IMR-90 (cell line): ENCODE results near the gene GINS3. TPM values are rescaled to one million over a fixed set of nuclear protein-coding genes. Genes with fewer than 3 reads are reported as not detected.

Experiments
- ATAC-seq: fragments of 200-7000 bp; cut with Tn5 transposase; 2 replicates; pipeline ENCODE4 v1.9.1; 2020; ENCODE audit warnings: low read depth, mild to moderate bottlenecking, moderate library complexity
- BruUV-seq: library from RNA; stranded (reverse); fragments of 400-500 nt; replicated peaks from 2 replicates; lab custom pipeline; 2021; lab: Mats Ljungman, UMichigan
- CTCF ChIA-PET: fragments of 300-600 bp; formaldehyde crosslinking; extraction: SDS; loops from one replicate; lab custom pipeline; 2021; ENCODE audit warnings: antibody characterized with exemption; lab: Yijun Ruan, JAX
- POLR2A ChIA-PET: fragments of 300-600 bp; sonication (Branson Sonifier 250); formaldehyde crosslinking; loops from one replicate; lab custom pipeline; 2022; ENCODE audit warnings: antibody characterized with exemption; ENCODE audit not compliant: unreplicated experiment; lab: Charles Lee
- DNase-seq: peaks from one replicate; pipeline ENCODE4 v3.0.0; 2013
- H2AFZ ChIP-seq: replicated peaks from 2 replicates; pipeline ENCODE3; 2013; ENCODE audit warnings: low read length, mild to moderate bottlenecking; ENCODE audit not compliant: poor library complexity
- H2AK5ac ChIP-seq: 2 replicates; pipeline ENCODE4 v1.6.1; 2013; ENCODE audit warnings: low read depth, low read length, inconsistent platforms
- H2AK9ac ChIP-seq: replicated peaks from 2 replicates; pipeline ENCODE3; 2013; ENCODE audit warnings: mild to moderate bottlenecking, low read depth, low read length, moderate library complexity; ENCODE audit not compliant: poor library complexity
- H2BK120ac ChIP-seq: 2 replicates; pipeline ENCODE4 v1.6.1; 2013; ENCODE audit warnings: low read depth, low read length, inconsistent platforms
- H2BK15ac ChIP-seq: 3 replicates; pipeline ENCODE4 v1.6.1; 2013; ENCODE audit warnings: low read depth, low read length, inconsistent platforms
- H2BK20ac ChIP-seq: 2 replicates; pipeline ENCODE4 v1.6.1; 2013; ENCODE audit warnings: low read depth, mild to moderate bottlenecking, inconsistent platforms, low read length, moderate library complexity
- H2BK5ac ChIP-seq: 2 replicates; pipeline ENCODE4 v1.6.1; 2013; ENCODE audit warnings: mild to moderate bottlenecking, low read depth, low read length, inconsistent platforms; ENCODE audit not compliant: poor library complexity, severe bottlenecking
- H3K14ac ChIP-seq: replicated peaks from 2 replicates; pipeline ENCODE4 v1.6.1; 2013; ENCODE audit warnings: low read depth, low read length, inconsistent platforms
- H3K18ac ChIP-seq: 2 replicates; pipeline ENCODE4 v1.6.1; 2013; ENCODE audit warnings: low read depth, low read length, control low read depth
- H3K23ac ChIP-seq: 2 replicates; pipeline ENCODE4 v1.6.1; 2013; ENCODE audit warnings: low read depth, low read length, inconsistent platforms
- H3K27ac ChIP-seq: 2 replicates; pipeline ENCODE4 v1.5.1; 2013; ENCODE audit warnings: mild to moderate bottlenecking, control low read depth, low read length; ENCODE audit not compliant: insufficient read depth
- H3K27me3 ChIP-seq: 2 replicates; pipeline ENCODE4 v1.6.1; 2013; ENCODE audit warnings: low read length; ENCODE audit not compliant: control insufficient read depth, insufficient read depth
- H3K36me3 ChIP-seq: 2 replicates; pipeline ENCODE4 v1.6.1; 2013; ENCODE audit warnings: low read length, mixed read lengths; ENCODE audit not compliant: control insufficient read depth, insufficient read depth
- H3K4ac ChIP-seq: 2 replicates; pipeline ENCODE4 v1.6.1; 2013; ENCODE audit warnings: low read depth, low read length, inconsistent platforms
- H3K4me1 ChIP-seq: 2 replicates; pipeline ENCODE4 v1.6.1; 2013; ENCODE audit warnings: low read length, mixed read lengths; ENCODE audit not compliant: control insufficient read depth, insufficient read depth
- H3K4me2 ChIP-seq: 2 replicates; pipeline ENCODE4 v1.6.1; 2013; ENCODE audit warnings: low read depth, mild to moderate bottlenecking, control low read depth, low read length, moderate library complexity
- H3K4me3 ChIP-seq: 2 replicates; pipeline ENCODE4 v1.5.1; 2013; ENCODE audit warnings: low read depth, mild to moderate bottlenecking, control low read depth, low read length, moderate library complexity; ENCODE audit not compliant: insufficient read depth
- H3K56ac ChIP-seq: 2 replicates; pipeline ENCODE4 v1.6.1; 2013; ENCODE audit warnings: low read length, inconsistent platforms; ENCODE audit not compliant: insufficient read depth; ENCODE audit errors: extremely low read depth
- H3K79me1 ChIP-seq, 2 experiments: 2 replicates each; pipeline ENCODE4 v1.6.1; 2013; ENCODE audit warnings: low read length in 2 of 2, inconsistent platforms in 1 of 2, low read depth in 1 of 2
- H3K9ac ChIP-seq: 2 replicates; pipeline ENCODE4 v1.6.1; 2013; ENCODE audit warnings: low read depth, low read length, control low read depth
- H3K9me1 ChIP-seq: 2 replicates; pipeline ENCODE4 v1.6.1; 2013; ENCODE audit warnings: low read length, inconsistent platforms; ENCODE audit not compliant: insufficient read depth
- H3K9me3 ChIP-seq: 2 replicates; pipeline ENCODE4 v1.6.1; 2013; ENCODE audit warnings: low read length; ENCODE audit not compliant: control insufficient read depth, insufficient read depth
- H4K20me1 ChIP-seq: 2 replicates; pipeline ENCODE4 v1.6.1; 2013; ENCODE audit warnings: low read length, inconsistent platforms; ENCODE audit not compliant: insufficient read depth
- H4K5ac ChIP-seq: 2 replicates; pipeline ENCODE4 v1.6.1; 2013; ENCODE audit warnings: mild to moderate bottlenecking, low read depth, low read length, control low read depth
- H4K8ac ChIP-seq, 2 experiments: 2 replicates each; pipeline ENCODE4 v1.6.1; 2013; ENCODE audit warnings: low read depth in 2 of 2, low read length in 2 of 2, control low read depth in 1 of 2, inconsistent platforms in 1 of 2
- H4K91ac ChIP-seq: 2 replicates; pipeline ENCODE4 v1.6.1; 2013; ENCODE audit warnings: low read depth, low read length, inconsistent platforms; ENCODE audit not compliant: insufficient read depth
- BHLHE40 ChIP-seq: fragments of 150-350 bp; IDR thresholded peaks from 2 replicates; pipeline ENCODE4 v1.6.1; 2016; ENCODE audit warnings: mild to moderate bottlenecking, low read depth, low read length
- CEBPB ChIP-seq: IDR thresholded peaks from 2 replicates; pipeline ENCODE4 v1.6.1; 2012; ENCODE audit warnings: low read depth, low read length, improper control_type of control experiment
- CHD1 ChIP-seq: IDR thresholded peaks from 2 replicates; pipeline ENCODE4 v1.6.1; 2012; ENCODE audit warnings: low read depth, low read length, improper control_type of control experiment
- FOS ChIP-seq: fragments of 150-350 bp; IDR thresholded peaks from 2 replicates; pipeline ENCODE4 v1.6.1; 2016; ENCODE audit warnings: low read depth, low read length
- MAFK ChIP-seq: IDR thresholded peaks from 2 replicates; pipeline ENCODE4 v1.6.1; 2012; ENCODE audit warnings: low read depth, low read length, improper control_type of control experiment
- MAZ ChIP-seq: IDR thresholded peaks from 2 replicates; pipeline ENCODE4 v1.6.1; 2012; ENCODE audit warnings: low read depth, mild to moderate bottlenecking, low read length, improper control_type of control experiment, moderate library complexity, borderline replicate concordance
- MXI1 ChIP-seq: IDR thresholded peaks from 2 replicates; pipeline ENCODE4 v1.6.1; 2012; ENCODE audit warnings: low read depth, mild to moderate bottlenecking, low read length, moderate library complexity, borderline replicate concordance
- NFE2L2 ChIP-seq: fragments of 150-350 bp; IDR thresholded peaks from 2 replicates; pipeline ENCODE4 v1.6.1; 2016; ENCODE audit warnings: low read depth, mild to moderate bottlenecking, low read length
- POLR2A ChIP-seq: IDR thresholded peaks from 2 replicates; pipeline ENCODE4 v1.6.1; 2012; ENCODE audit warnings: mild to moderate bottlenecking, low read depth, low read length
- RAD21 ChIP-seq: IDR thresholded peaks from 2 replicates; pipeline ENCODE4 v1.6.1; 2012; ENCODE audit warnings: low read length, improper control_type of control experiment
- RCOR1 ChIP-seq: IDR thresholded peaks from 2 replicates; pipeline ENCODE4 v1.6.1; 2012; ENCODE audit warnings: mild to moderate bottlenecking, low read length, improper control_type of control experiment; ENCODE audit not compliant: insufficient replicate concordance
- RFX5 ChIP-seq: IDR thresholded peaks from 2 replicates; pipeline ENCODE4 v1.8.0; 2012; ENCODE audit warnings: low read depth, mild to moderate bottlenecking, low read length, moderate library complexity
- SMC3 ChIP-seq: fragments of 150-350 bp; IDR thresholded peaks from 2 replicates; pipeline ENCODE4 v1.6.1; 2016; ENCODE audit warnings: low read depth, mild to moderate bottlenecking, antibody characterized with exemption, low read length, moderate library complexity
- WGBS, 2 experiments: methylation state at CpG; one replicate each; pipeline versions ENCODE4 v1.1.5 to v1.1.7; 2013; ENCODE audit warnings: missing lambda C conversion rate in 2 of 2; ENCODE audit not compliant: insufficient read length in 1 of 2; ENCODE audit errors: extremely low coverage in 2 of 2; 5-methylcytosine and 5-hydroxymethylcytosine counted together
- dilution Hi-C: fragments of 300-500 bp; cut with HindIII; formaldehyde crosslinking; loops from one replicate; pipeline ENCODE4 v1.14.3; 2018; ENCODE audit warnings: low sequenced_read_pairs; ENCODE audit not compliant: unreplicated experiment
- in situ Hi-C: fragments of 300-500 bp; cut with MboI; formaldehyde crosslinking; loops from 3 replicates; pipeline ENCODE4 v1.14.3; 2019; ENCODE audit warnings: low sequenced_read_pairs, inconsistent platforms, mixed read lengths
- intact Hi-C: fragments of 100-400 bp; cut with micrococcal nuclease; formaldehyde crosslinking; loops from 2 replicates; pipeline ENCODE4 v1.10.0; 2022
- polyA plus RNA-seq, 3 experiments: library from polyadenylated mRNA; depleted of rRNA; stranded (reverse); fragments of >200 nt; gene quantifications; 2 replicates each; pipeline ENCODE4 v1.2.3, GENCODE V29; 2012; ENCODE audit warnings: low replicate concordance in 1 of 3
- total RNA-seq: library from RNA; depleted of rRNA; stranded (reverse); fragments of >200 nt; gene quantifications from 2 replicates; pipeline ENCODE4 v1.2.3, GENCODE V29; 2012
- TF ChIP-seq, protein P1 (sequence below): conservative IDR thresholded peaks from 2 replicates; pipeline ENCODE4 v1.5.1; 2012; ENCODE audit warnings: mild to moderate bottlenecking, low read depth, low read length, improper control_type of control experiment
- TF ChIP-seq, protein P2 (sequence below): fragments of 150-350 bp; IDR thresholded peaks from 2 replicates; pipeline ENCODE4 v1.6.1; 2016; ENCODE audit warnings: low read depth, mild to moderate bottlenecking, low read length, moderate library complexity, borderline replicate concordance
- TF ChIP-seq, protein P3 (sequence below): fragments of 150-350 bp; IDR thresholded peaks from 2 replicates; pipeline ENCODE4 v1.6.1; 2017; ENCODE audit warnings: mild to moderate bottlenecking, antibody characterized with exemption, low read length, low read depth

GINS3 gene
- total and polyA plus RNA-seq, 2 of the 4 experiments (the other 2 are of a cell fraction) = 5.2 to 5.4 TPM

DNA sequence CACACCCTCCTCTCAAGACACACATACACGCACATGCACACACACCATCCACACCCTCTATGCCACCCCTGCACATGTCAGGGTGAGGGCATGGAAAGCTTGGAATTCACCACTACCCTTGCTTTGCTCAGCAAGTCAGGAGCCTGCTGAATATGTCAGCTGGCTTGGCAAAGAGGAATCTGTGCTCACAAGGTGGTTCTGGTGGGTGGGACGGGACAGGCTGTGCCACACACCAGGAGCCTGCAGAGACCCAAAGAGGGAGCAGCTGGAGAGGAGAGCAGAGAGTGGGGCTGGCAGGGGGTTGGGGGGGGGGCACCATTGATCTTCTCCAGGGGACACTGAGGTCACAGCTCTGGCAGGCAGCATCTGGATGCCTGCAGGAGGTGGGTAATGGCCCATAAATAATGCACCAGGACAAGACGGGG lies 59.0 kb downstream of the GINS3 start:
- Histone ChIP-seq H3K9ac (no peak overlapping the region), H3K79me1 (no peaks in the 10 kb centered on the region), H3K4me1 (no peaks in the 10 kb centered on the region), H3K9me3 (no peaks in the 10 kb centered on the region), H3K14ac (no peak overlapping the region), H3K4me2 (no peak overlapping the region), H2AK5ac (no peak overlapping the region), H4K91ac (no peak overlapping the region), H3K27ac (no peak overlapping the region), H4K8ac (no peak overlapping the region), H2BK120ac (no peak overlapping the region), H3K18ac (no peak overlapping the region), H2BK20ac (no peak overlapping the region), H2BK15ac (no peak overlapping the region), H3K27me3 (peaks cover 20% of the 10 kb centered on the region), H3K23ac (no peak overlapping the region), H3K36me3 (no peaks in the 10 kb centered on the region), H2AK9ac (no peak overlapping the region), H4K20me1 (no peaks in the 10 kb centered on the region), H3K4ac (no peak overlapping the region), H3K56ac (no peak overlapping the region), H4K5ac (no peak overlapping the region), H3K9me1 (no peaks in the 10 kb centered on the region), H2AFZ (no peak overlapping the region), H3K4me3 (no peak overlapping the region), H2BK5ac (no peak overlapping the region)
- no TSS peak for BruUV-seq
- DNase-seq = no peak
- intact Hi-C loops (no loop called here), in situ Hi-C loops (no loop called here), dilution Hi-C loops (no loop called here)
- no peak for ATAC-seq
- ChIA-PET POLR2A (no interaction called here), CTCF (no interaction called here)
- 20% methylated on average over 1 of the region's 3 CpGs; no CpG with 5 or more reads in 1 of the 2 experiments for WGBS, 2 experiments
- TF ChIP-seq, protein P1, sequence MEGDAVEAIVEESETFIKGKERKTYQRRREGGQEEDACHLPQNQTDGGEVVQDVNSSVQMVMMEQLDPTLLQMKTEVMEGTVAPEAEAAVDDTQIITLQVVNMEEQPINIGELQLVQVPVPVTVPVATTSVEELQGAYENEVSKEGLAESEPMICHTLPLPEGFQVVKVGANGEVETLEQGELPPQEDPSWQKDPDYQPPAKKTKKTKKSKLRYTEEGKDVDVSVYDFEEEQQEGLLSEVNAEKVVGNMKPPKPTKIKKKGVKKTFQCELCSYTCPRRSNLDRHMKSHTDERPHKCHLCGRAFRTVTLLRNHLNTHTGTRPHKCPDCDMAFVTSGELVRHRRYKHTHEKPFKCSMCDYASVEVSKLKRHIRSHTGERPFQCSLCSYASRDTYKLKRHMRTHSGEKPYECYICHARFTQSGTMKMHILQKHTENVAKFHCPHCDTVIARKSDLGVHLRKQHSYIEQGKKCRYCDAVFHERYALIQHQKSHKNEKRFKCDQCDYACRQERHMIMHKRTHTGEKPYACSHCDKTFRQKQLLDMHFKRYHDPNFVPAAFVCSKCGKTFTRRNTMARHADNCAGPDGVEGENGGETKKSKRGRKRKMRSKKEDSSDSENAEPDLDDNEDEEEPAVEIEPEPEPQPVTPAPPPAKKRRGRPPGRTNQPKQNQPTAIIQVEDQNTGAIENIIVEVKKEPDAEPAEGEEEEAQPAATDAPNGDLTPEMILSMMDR = no peak
- TF ChIP-seq FOS (no peak), POLR2A (no peak), SMC3 (no peak), CEBPB (no peak), NFE2L2 (no peak), MAZ (no peak), RAD21 (no peak), RCOR1 (no peak), RFX5 (no peak), MXI1 (no peak), BHLHE40 (no peak), CHD1 (no peak), MAFK (no peak)
- TF ChIP-seq, protein P2, sequence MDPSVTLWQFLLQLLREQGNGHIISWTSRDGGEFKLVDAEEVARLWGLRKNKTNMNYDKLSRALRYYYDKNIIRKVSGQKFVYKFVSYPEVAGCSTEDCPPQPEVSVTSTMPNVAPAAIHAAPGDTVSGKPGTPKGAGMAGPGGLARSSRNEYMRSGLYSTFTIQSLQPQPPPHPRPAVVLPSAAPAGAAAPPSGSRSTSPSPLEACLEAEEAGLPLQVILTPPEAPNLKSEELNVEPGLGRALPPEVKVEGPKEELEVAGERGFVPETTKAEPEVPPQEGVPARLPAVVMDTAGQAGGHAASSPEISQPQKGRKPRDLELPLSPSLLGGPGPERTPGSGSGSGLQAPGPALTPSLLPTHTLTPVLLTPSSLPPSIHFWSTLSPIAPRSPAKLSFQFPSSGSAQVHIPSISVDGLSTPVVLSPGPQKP = no peak
- TF ChIP-seq, protein P3, sequence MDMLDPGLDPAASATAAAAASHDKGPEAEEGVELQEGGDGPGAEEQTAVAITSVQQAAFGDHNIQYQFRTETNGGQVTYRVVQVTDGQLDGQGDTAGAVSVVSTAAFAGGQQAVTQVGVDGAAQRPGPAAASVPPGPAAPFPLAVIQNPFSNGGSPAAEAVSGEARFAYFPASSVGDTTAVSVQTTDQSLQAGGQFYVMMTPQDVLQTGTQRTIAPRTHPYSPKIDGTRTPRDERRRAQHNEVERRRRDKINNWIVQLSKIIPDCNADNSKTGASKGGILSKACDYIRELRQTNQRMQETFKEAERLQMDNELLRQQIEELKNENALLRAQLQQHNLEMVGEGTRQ = no peak
